ENCODE data around the gene CLPX.
"Not testable (repeated sequence)": the region's sequence is repeated elsewhere in the genome, so short reads cannot be mapped to it uniquely, and the experiment has no call there.

CLPX gene

GRCh38 chr15:65099801-65100200 lies 85.3 kb downstream of the CLPX start:
- DNase-seq, result not testable (repeated sequence)

GRCh38 chr15:65099336-65099735 lies 85.8 kb downstream of the CLPX start:
- no peak for DNase-seq
